ENCODE results near the gene ZNF142.

DNA sequence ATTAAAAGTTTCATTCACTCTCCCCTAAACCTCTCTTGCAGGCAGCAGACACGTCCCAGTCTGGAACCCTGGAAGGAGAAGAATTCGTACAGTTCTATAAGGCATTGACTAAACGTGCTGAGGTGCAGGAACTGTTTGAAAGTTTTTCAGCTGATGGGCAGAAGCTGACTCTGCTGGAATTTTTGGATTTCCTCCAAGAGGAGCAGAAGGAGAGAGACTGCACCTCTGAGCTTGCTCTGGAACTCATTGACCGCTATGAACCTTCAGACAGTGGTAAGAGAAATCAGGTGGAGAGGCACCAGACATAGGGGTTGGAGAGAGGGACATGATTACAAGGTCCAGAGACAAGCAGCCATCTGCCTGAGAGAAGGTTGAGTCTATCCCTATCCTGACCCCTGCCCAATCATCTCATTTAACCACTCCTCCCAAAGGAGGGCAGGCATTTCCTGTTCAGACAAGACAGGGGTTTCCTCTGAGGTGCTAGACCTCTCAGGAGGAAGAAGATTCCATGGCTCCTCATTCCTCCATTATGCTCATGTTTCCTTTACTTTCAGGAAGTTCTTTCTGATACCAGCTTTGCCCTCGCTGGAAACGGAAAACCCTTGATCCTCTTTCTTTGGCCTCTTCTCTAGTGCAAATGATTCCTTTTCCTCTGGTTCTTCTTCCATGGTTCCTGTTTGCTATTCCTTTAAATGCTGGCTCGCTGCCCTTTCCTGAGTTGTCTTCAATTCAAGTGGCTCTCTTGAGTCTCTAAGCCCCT lies 36.6 kb downstream of the ZNF142 start:
- TF ChIP-seq, protein P1, sequence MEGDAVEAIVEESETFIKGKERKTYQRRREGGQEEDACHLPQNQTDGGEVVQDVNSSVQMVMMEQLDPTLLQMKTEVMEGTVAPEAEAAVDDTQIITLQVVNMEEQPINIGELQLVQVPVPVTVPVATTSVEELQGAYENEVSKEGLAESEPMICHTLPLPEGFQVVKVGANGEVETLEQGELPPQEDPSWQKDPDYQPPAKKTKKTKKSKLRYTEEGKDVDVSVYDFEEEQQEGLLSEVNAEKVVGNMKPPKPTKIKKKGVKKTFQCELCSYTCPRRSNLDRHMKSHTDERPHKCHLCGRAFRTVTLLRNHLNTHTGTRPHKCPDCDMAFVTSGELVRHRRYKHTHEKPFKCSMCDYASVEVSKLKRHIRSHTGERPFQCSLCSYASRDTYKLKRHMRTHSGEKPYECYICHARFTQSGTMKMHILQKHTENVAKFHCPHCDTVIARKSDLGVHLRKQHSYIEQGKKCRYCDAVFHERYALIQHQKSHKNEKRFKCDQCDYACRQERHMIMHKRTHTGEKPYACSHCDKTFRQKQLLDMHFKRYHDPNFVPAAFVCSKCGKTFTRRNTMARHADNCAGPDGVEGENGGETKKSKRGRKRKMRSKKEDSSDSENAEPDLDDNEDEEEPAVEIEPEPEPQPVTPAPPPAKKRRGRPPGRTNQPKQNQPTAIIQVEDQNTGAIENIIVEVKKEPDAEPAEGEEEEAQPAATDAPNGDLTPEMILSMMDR (IDR thresholded peaks at IDR 0.05), result no peak
- no peak for TF ChIP-seq POLR2A (IDR thresholded peaks at IDR 0.05)

All from uterus (tissue), 2 donors.